Cortex of kidney (tissue), 1 donor: Measurements from ENCODE around the gene USP5.

Source experiments
- DNase-seq: peaks from one replicate; lab custom pipeline; 2025; lab: John Stamatoyannopoulos, UW

Gene USP5, protein sequence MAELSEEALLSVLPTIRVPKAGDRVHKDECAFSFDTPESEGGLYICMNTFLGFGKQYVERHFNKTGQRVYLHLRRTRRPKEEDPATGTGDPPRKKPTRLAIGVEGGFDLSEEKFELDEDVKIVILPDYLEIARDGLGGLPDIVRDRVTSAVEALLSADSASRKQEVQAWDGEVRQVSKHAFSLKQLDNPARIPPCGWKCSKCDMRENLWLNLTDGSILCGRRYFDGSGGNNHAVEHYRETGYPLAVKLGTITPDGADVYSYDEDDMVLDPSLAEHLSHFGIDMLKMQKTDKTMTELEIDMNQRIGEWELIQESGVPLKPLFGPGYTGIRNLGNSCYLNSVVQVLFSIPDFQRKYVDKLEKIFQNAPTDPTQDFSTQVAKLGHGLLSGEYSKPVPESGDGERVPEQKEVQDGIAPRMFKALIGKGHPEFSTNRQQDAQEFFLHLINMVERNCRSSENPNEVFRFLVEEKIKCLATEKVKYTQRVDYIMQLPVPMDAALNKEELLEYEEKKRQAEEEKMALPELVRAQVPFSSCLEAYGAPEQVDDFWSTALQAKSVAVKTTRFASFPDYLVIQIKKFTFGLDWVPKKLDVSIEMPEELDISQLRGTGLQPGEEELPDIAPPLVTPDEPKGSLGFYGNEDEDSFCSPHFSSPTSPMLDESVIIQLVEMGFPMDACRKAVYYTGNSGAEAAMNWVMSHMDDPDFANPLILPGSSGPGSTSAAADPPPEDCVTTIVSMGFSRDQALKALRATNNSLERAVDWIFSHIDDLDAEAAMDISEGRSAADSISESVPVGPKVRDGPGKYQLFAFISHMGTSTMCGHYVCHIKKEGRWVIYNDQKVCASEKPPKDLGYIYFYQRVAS

DNA sequence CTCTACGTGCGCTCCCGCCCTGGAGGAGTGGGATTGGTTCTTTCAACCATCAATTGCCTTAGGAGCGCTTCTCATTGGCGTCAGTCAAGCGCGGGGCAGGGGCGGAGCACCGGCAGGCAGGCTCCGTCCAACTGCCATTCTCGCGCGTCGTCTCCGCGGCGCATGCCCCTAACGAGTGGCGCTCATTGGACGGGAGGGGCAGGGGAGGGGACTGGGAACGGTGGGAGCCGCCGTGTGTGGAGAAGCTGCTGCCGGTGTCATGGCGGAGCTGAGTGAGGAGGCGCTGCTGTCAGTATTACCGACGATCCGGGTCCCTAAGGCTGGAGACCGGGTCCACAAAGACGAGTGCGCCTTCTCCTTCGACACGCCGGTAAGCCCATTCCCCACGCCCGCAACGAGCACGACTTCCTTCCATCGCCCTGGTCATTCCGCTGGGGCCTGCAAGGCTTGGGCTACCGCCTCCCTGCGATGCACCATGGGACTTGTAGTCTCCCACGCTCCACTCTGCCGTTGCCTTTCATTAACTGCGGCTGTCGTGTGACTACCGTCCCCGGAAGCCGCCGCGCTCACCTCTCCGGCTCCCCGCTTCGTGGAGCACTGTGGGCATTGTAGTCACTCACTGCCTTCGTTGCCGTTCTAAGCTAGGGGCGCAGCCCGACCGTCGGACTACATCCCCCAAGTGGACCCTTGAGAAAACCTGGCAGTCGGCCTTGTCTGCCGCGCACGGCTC lies at the start of gene USP5:
TSS of gene USP5 (plus strand) at position 230 of the 730 bp plus-strand sequence. CDS start at position 260, 30 bp downstream.
- peak; percentile 86 for DNase-seq

DNA sequence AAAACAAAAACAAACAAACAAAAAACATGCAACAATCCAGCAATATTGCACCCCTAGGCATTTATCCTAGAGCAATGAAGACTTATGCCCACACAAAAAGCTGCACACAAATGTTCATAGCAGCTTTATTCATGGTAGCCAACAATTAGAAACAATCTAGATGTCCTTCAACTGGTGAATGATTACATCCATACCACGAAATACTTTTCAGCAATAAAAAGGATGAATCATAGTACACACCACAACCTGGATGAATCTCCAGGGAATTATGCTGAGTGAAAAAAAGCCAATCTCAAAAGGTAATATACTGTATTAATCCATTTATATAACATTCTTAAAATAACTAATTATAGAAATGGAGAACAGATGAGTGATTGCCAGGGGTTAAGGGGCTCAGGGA lies 44.8 kb upstream of the USP5 start:
- no peak for DNase-seq

DNA sequence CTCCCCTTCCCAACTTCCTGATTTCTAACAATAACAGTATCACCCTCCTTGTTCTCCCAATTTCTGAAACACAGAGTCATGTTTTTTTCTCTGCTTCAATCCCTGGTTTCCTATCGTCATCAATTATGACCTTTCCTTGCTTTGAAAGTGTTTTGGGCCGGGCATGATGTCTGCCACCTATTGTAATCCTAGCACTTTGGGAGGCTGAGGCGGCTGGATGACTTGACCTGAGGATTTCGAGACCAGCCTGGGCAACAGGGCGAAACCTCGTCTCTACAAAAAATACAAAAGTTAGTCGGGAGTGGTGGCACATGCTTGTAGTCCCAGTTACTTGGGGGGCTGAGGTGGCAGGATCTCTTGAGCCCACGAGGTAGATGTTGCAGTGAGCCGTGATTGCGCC lies 42.9 kb upstream of the USP5 start:
- no peak for DNase-seq

DNA sequence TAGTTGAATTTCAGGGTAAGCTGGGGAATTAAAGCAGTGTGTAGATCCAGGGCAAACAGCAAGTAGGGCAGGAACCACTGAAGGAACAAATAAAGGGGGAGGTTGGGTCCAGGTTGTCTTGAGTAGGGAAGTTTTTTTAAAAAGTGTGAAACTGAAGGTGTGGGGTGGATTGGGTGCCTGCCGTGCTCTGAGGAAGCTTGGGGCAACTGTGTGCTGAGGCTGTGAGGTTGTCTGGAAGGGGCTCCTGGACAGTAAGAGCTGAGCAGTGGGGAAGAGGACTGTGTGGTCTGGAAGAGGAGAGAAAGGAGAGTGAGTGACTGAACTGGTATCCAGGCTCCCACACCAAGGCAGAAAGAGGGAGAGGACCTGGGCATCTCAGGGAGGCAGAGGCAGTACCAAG lies 41.2 kb upstream of the USP5 start:
- DNase-seq = no peak

DNA sequence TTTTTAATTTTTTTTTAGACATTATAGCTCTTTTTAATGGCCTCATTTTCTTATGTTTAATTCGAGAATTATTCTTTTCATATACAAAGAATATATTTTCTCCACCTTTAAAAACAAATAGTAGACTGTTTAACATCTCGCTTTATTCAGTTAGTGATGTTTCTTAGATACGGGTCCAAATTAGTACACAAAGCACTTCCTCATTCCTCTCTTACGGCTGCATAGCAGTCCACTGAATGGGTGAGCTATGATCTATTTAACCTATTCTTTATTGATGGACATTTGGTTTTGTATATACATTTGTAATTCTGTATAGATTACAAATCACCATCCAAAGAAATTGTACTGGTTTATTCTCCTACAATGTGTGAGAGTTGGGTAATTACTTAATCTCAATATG lies 38.6 kb upstream of the USP5 start:
- DNase-seq = no peak

DNA sequence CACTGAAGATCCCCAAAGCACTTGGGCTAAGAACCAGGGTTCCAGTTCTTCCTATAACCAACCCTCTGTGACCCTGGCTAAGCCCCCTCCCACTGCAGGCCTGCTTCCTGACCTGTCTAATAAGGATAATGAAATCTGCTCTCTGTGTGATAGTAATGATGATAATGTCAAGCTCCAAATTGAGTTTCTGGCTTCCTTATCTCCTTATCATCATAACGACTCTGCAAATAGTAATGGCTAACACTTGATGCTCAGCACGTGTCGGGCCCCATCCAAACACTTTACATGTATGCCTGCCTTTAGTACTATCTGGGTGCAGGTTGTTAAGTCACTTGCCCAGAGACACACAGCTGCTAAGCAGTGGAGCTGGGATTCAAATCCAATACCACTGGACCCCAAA lies 35.4 kb upstream of the USP5 start:
- DNase-seq = no peak

DNA sequence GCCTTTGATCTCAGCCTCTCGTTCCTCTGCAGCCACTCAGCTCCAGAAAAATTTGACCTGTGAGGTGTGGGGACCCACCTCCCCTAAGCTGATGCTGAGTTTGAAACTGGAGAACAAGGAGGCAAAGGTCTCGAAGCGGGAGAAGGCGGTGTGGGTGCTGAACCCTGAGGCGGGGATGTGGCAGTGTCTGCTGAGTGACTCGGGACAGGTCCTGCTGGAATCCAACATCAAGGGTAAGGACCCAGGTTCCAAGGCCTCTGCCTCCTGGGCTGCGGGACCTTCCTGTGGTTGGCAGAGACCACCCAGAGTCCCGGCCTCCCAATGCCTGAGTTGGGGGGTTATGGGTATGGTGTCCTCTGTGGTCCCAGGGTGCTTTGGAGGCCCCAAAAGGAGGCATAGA lies 34.9 kb upstream of the USP5 start:
- DNase-seq = no peak

DNA sequence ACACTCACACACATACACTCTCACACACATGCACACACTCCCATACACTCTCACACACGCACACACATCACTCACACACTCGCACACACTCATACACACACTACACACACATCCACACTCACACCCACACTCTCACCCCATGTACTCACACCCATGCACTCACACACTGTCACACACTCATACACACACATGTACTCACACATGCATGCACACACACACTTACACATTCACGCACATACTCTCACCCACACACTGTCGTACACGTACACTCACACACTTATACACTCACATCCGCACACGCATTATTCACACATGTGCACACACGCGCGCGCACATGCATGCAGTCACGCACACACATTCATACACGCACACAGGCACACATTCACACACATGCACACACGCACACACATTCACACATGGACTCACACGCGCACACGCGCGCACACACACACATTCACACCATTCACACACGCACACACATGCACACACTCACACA lies 34.2 kb upstream of the USP5 start:
- no peak for DNase-seq

DNA sequence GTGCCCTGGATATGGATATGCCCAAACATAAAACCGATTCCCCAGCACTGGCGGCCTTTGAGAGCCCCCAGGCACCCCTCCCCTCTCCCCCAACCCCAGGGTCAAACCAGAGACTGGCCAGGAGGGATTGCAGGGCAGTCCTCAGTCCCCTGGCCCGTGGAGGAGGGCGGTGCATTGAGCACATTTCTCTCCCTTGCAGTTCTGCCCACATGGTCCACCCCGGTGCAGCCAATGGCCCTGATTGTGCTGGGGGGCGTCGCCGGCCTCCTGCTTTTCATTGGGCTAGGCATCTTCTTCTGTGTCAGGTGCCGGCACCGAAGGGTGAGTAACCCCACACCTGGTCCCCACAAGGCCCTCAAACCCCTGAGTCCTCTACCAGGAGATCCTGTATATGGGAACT lies 33.7 kb upstream of the USP5 start:
- no peak for DNase-seq

DNA sequence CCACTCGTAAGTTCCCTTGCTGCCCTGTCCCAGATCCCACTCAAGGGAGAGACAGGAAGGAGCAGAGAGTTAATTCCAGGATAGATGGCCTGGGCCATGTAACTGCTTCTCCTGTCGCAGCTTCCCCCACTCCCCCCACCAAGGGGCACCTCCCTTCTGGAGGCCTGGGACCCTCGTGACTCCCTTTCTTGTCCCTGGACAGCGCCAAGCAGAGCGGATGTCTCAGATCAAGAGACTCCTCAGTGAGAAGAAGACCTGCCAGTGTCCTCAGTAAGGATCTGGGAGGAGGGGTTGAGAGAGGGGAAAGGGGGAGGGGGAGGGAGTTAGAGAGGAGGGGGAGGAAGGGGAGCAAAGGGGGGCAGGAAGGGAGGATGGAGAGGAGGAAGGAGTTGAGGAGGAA lies 33.3 kb upstream of the USP5 start:
- DNase-seq = no peak

DNA sequence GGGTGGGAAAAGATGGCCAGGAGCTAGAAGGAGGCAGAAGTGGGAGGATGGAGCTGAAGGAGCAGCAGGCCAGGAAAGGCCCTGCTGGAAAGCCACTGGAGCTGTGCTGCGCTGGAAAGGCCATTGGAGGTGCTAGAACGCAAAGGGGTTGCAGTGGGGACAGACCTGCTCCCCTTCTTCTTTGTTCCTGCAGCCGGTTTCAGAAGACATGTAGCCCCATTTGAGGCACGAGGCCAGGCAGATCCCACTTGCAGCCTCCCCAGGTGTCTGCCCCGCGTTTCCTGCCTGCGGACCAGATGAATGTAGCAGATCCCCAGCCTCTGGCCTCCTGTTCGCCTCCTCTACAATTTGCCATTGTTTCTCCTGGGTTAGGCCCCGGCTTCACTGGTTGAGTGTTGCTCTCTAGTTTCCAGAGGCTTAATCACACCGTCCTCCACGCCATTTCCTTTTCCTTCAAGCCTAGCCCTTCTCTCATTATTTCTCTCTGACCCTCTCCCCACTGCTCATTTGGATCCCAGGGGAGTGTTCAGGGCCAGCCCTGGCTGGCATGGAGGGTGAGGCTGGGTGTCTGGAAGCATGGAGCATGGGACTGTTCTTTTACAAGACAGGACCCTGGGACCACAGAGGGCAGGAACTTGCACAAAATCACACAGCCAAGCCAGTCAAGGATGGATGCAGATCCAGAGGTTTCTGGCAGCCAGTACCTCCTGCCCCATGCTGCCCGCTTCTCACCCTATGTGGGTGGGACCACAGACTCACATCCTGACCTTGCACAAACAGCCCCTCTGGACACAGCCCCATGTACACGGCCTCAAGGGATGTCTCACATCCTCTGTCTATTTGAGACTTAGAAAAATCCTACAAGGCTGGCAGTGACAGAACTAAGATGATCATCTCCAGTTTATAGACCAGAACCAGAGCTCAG lies 32.6 kb upstream of the USP5 start:
- DNase-seq = no peak

DNA sequence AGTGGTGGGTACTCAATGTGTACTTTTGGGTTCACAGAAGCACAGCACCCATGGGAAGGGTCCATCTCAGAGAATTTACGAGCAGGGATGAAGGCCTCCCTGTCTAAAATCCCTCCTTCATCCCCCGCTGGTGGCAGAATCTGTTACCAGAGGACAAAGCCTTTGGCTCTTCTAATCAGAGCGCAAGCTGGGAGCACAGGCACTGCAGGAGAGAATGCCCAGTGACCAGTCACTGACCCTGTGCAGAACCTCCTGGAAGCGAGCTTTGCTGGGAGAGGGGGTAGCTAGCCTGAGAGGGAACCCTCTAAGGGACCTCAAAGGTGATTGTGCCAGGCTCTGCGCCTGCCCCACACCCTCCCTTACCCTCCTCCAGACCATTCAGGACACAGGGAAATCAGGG lies 31.8 kb upstream of the USP5 start:
- no peak for DNase-seq

DNA sequence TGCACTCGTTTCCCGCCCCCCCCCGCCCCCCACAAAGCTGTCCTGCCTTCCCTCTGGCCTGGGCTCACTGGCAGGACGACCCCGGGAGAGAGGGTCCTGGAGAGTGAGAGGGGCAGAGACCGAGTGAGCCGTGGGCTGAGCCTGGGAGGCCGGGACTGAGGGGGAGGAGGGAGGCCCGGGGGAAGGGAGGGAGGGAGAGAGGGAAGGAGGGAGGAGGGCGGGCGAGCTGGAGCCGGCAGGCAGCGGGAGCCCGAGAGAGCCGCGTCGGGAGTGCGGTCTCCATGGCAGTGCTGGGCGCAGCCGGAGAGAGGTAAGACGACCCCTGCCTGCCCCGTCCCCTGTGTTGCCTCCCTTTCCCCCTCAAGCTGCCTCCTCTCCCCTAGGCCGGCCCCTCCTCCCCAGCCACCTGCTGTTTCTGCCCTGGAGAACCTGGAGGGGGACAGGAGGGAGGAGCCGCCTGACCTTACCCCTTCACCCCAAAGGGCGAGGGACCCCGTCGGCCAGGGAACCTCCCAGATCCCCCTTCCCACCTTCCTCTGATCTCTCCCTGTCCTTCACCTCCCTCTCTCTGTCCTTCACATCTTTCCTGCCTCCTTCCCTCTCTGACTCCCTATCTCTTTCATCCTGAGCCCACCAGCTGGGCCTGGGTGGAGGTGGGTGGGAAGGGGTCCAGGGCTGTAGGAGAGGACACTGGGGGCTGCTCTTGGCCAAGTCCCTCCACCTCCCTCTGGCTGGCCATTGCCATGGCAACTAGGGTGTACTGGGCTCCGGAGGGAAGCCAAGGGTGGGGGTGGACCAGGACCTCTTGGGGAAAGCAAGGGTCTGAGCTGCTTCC lies 30.1 kb upstream of the USP5 start, which contains the start of gene GPR162:
TSS of gene GPR162 (plus strand) at position 231 of the 835 bp plus-strand sequence. CDS start 2,078 bp downstream, outside the sequence.
- DNase-seq = no peak

DNA sequence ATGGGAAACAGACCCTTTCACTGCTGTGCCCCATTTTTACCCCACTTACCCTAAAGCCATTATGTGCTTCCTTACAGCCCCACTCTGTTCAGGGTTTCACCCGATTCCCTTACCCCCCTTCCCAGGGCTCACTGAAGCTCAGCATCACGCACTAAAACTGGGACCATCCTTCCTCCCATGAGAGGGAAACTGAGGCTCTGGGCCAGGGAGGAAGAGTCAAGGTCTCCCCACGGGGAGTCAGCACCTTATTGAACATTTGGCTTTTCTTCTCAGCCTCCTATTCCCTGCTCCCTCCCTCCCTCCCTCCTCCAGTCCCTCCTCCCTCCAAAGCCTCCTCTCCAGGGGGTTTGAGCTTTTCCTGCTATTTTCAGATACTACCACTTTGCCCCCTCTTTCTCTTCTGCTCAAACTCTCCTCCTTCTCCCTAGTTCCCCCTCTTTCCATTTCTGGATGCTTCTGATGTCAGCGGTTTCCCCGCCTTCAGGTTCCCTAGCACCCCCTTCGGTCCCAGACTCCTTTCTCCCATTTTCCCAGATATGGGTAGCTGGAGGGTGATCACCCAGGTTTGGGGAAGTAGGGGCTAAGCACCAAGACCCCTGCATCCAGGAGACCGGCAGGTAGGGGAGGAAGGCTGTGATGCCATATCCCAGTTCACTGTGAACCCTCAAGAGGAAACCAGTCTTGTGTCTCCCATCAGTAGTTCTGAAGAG lies 29.4 kb upstream of the USP5 start:
- no peak for DNase-seq

DNA sequence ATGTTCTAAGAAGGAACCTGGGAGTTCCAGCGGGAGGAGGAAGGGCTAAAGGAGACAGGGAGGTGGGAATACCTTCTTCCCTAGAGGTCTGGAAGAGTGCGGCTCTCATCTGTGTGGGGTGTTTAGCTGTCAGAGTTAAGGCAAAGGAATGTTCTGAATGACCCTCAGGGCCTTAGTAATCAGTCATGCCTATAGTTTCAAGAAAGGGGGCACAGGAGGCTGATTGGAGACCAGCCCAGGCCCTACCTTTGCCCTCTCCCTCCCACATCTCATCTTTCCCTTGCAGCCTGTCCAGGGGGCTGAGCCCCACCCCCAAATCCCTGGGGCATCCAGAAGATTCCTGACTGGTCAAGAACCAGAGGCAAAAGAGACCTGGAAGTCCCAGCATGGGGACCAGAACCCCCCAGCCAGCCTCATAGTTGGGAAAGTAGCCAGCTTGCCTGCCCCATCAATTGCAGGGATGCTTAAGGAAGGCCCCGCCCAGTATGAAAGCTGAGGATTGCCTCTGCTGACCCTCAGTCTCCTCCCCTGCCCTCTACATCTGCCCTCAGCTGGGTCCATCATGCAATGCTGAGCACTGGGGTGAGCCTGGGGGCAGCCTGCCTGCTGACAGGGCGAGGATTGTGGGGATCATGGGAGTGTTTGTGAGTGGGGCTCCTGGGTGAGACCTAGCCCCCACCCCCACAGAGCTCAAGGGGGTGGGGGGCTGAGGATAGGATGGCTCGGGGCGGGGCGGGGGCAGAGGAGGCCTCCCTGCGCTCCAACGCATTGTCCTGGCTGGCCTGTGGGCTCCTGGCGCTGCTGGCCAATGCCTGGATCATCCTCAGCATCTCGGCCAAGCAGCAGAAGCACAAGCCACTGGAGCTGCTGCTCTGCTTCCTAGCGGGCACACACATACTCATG lies 28.5 kb upstream of the USP5 start:
- no peak for DNase-seq

DNA sequence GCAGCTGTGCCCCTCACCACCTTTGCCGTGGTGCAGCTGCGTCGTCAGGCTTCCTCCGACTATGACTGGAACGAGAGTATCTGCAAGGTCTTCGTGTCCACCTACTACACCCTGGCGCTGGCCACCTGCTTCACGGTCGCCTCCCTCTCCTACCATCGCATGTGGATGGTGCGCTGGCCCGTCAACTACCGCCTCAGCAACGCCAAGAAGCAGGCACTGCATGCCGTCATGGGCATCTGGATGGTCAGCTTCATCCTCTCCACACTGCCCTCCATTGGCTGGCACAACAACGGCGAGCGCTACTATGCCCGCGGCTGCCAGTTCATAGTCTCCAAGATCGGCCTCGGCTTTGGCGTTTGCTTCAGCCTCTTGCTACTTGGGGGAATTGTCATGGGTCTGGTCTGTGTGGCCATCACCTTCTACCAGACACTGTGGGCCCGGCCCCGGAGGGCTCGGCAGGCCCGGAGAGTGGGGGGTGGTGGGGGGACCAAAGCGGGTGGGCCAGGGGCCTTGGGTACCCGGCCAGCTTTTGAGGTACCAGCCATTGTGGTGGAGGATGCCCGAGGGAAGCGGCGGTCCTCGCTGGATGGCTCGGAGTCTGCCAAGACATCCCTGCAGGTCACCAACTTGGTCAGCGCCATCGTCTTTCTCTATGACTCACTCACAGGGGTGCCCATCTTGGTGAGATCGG lies 27.7 kb upstream of the USP5 start:
- no peak for DNase-seq

DNA sequence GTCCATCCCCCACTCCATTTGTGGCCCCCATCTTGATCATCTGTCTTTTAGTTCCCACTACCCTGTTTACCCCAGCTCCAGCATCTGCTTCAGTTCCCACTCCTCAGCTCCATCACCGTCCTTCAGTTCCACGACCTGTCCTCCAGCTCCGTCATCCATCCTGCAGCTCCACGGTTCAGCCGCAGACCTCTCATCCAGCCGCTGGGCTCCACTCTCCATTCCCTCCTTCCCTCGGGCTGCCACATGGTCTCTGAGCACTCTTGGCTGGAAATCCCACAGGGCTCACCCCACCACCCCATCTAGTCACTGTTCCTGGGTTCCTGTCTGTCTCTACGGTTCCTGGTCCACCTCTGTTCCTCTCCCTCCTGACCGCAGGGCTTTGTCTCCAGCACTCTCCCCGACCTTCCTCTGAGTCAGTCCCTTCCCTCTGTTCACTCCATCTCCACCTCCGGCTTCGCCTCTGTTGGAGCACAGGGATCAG lies 27.0 kb upstream of the USP5 start:
- DNase-seq = no peak
